SU-DHL-6 (cell line): ENCODE measurements around the gene RAB6B.

Source experiments
- H2AFZ ChIP-seq: fragments of 200-600 bp; sonication (generic); 2 replicates; pipeline ENCODE4 v1.6.1; 2014; ENCODE audit warnings: low read depth, mild to moderate bottlenecking, moderate library complexity, mixed read lengths, antibody characterized with exemption, low read length; ENCODE audit not compliant: severe bottlenecking
- H3F3A ChIP-seq: fragments of 200-600 bp; shearing (Covaris generic); 2 replicates; pipeline ENCODE4 v1.6.0; 2016; ENCODE audit warnings: antibody characterized with exemption, mild to moderate bottlenecking; ENCODE audit not compliant: insufficient read depth
- H3K27ac ChIP-seq: fragments of 200-600 bp; sonication (generic); 2 replicates; pipeline ENCODE4 v1.5.1; 2016; ENCODE audit warnings: low read depth, mild to moderate bottlenecking, low read length, moderate library complexity, mixed read lengths
- H3K27me3 ChIP-seq: fragments of 200-600 bp; sonication (generic), shearing (Covaris generic); 2 replicates; pipeline ENCODE4 v1.6.0; 2014; ENCODE audit warnings: mild to moderate bottlenecking, low read length
- H3K36me3 ChIP-seq: fragments of 200-600 bp; sonication (generic); 2 replicates; pipeline ENCODE4 v1.6.1; 2014; ENCODE audit warnings: mild to moderate bottlenecking, low read length, mixed read lengths
- H3K4me2 ChIP-seq: fragments of 300-600, 200-600 bp; shearing (Covaris generic), sonication (generic); 2 replicates; pipeline ENCODE4 v1.6.0; 2014; ENCODE audit warnings: low read length, low read depth, mild to moderate bottlenecking; ENCODE audit not compliant: poor library complexity, severe bottlenecking
- H3K4me3 ChIP-seq: fragments of 200-600 bp; sonication (generic); 2 replicates; pipeline ENCODE4 v1.5.1; 2014; ENCODE audit warnings: antibody characterized with exemption, low read length, mild to moderate bottlenecking, mixed read lengths; ENCODE audit not compliant: insufficient read depth, poor library complexity, severe bottlenecking
- H3K79me2 ChIP-seq: fragments of 200-600 bp; sonication (generic); 2 replicates; pipeline ENCODE4 v1.6.1; 2014; ENCODE audit warnings: mild to moderate bottlenecking, low read length, moderate library complexity; ENCODE audit not compliant: insufficient read depth
- H3K9ac ChIP-seq: fragments of 200-600 bp; sonication (generic); 2 replicates; pipeline ENCODE4 v1.7.0; 2014; ENCODE audit warnings: mild to moderate bottlenecking, low read length
- H3K9me2 ChIP-seq: fragments of 200-600 bp; sonication (generic); replicated peaks from 2 replicates; pipeline ENCODE4 v1.6.1; 2014; ENCODE audit warnings: low read length; ENCODE audit not compliant: insufficient read depth
- H3K9me3 ChIP-seq: fragments of 200-600 bp; sonication (generic); 2 replicates; pipeline ENCODE4 v1.6.1; 2014; ENCODE audit warnings: low read length, mixed read lengths; ENCODE audit not compliant: insufficient read depth
- H4K20me1 ChIP-seq: fragments of 200-600 bp; sonication (generic); 2 replicates; pipeline ENCODE4 v1.6.1; 2014; ENCODE audit warnings: low read depth, mild to moderate bottlenecking, antibody characterized with exemption, low read length, moderate library complexity, mixed read lengths
- CTCF ChIP-seq: fragments of 200-600 bp; sonication (generic); IDR thresholded peaks from one replicate; pipeline ENCODE4 v1.5.1; 2017; ENCODE audit warnings: antibody characterized with exemption, mild to moderate bottlenecking, low read length, moderate library complexity; ENCODE audit not compliant: insufficient read depth, poor library complexity, severe bottlenecking
- EZH2phosphoT487 ChIP-seq: fragments of 200-600 bp; sonication (generic), shearing (Covaris generic); conservative IDR thresholded peaks from 2 replicates; pipeline ENCODE4 v1.6.1; 2018; ENCODE audit warnings: mild to moderate bottlenecking, antibody characterized with exemption, low read length, moderate library complexity, mixed read lengths

RAB6B gene

GRCh38 chr3:133934996-133935842 is 39.5 kb upstream of the RAB6B start:
- no peak overlapping the region for H3K27ac ChIP-seq
- H3K9me2 ChIP-seq: no peaks in the 10 kb centered on the region
- H2AFZ ChIP-seq: no peak overlapping the region
- H3K9me3 ChIP-seq: no peaks in the 10 kb centered on the region
- H3F3A ChIP-seq: no peaks in the 10 kb centered on the region
- no peak overlapping the region for H3K9ac ChIP-seq
- H4K20me1 ChIP-seq: no peaks in the 10 kb centered on the region
- no peaks in the 10 kb centered on the region for H3K36me3 ChIP-seq
- H3K4me3 ChIP-seq: no peak overlapping the region
- H3K27me3 ChIP-seq: no peaks in the 10 kb centered on the region
- H3K4me2 ChIP-seq: no peak overlapping the region
- no peaks in the 10 kb centered on the region for H3K79me2 ChIP-seq
- TF ChIP-seq EZH2phosphoT487 (no peak), CTCF (no peak)

GRCh38 chr3:133934073-133934970 is 38.6 kb upstream of the RAB6B start:
- no peak overlapping the region for H3K4me3 ChIP-seq
- no peaks in the 10 kb centered on the region for H4K20me1 ChIP-seq
- no peak overlapping the region for H2AFZ ChIP-seq
- H3K36me3 ChIP-seq: no peaks in the 10 kb centered on the region
- no peaks in the 10 kb centered on the region for H3K9me3 ChIP-seq
- H3K27ac ChIP-seq: no peak overlapping the region
- no peaks in the 10 kb centered on the region for H3K27me3 ChIP-seq
- no peaks in the 10 kb centered on the region for H3F3A ChIP-seq
- no peaks in the 10 kb centered on the region for H3K9me2 ChIP-seq
- no peak overlapping the region for H3K4me2 ChIP-seq
- TF ChIP-seq CTCF (no peak), EZH2phosphoT487 (no peak)
- no peak overlapping the region for H3K9ac ChIP-seq
- no peaks in the 10 kb centered on the region for H3K79me2 ChIP-seq

- no peak for TF ChIP-seq EZH2phosphoT487
- no peak for TF ChIP-seq CTCF
- no peak overlapping the region for H3K4me3 ChIP-seq
- no peaks in the 10 kb centered on the region for H3K79me2 ChIP-seq
- H2AFZ ChIP-seq: no peak overlapping the region
- H3K4me2 ChIP-seq: no peak overlapping the region
- no peaks in the 10 kb centered on the region for H3K9me3 ChIP-seq
- H3K27me3 ChIP-seq: no peaks in the 10 kb centered on the region
- no peaks in the 10 kb centered on the region for H3K36me3 ChIP-seq
- H4K20me1 ChIP-seq: no peaks in the 10 kb centered on the region
- H3K9me2 ChIP-seq: no peaks in the 10 kb centered on the region
- H3K9ac ChIP-seq: no peak overlapping the region
- H3K27ac ChIP-seq: no peak overlapping the region
- no peaks in the 10 kb centered on the region for H3F3A ChIP-seq
Observed at GRCh38 chr3:133933097-133934024, 37.7 kb upstream of the RAB6B start.
